GM21737 (cell line): ENCODE results near the gene PHF11.
"Not testable (repeated sequence)": the region's sequence is repeated elsewhere in the genome, so short reads cannot be mapped to it uniquely, and the experiment has no call there.

Experiments
- ATAC-seq: cut with Tn5 transposase; IDR thresholded peaks from one replicate; pipeline ENCODE4 v1.9.1; 2021; ENCODE audit warnings: mild to moderate bottlenecking, moderate library complexity; ENCODE audit not compliant: unreplicated experiment

The PHF11 gene

DNA sequence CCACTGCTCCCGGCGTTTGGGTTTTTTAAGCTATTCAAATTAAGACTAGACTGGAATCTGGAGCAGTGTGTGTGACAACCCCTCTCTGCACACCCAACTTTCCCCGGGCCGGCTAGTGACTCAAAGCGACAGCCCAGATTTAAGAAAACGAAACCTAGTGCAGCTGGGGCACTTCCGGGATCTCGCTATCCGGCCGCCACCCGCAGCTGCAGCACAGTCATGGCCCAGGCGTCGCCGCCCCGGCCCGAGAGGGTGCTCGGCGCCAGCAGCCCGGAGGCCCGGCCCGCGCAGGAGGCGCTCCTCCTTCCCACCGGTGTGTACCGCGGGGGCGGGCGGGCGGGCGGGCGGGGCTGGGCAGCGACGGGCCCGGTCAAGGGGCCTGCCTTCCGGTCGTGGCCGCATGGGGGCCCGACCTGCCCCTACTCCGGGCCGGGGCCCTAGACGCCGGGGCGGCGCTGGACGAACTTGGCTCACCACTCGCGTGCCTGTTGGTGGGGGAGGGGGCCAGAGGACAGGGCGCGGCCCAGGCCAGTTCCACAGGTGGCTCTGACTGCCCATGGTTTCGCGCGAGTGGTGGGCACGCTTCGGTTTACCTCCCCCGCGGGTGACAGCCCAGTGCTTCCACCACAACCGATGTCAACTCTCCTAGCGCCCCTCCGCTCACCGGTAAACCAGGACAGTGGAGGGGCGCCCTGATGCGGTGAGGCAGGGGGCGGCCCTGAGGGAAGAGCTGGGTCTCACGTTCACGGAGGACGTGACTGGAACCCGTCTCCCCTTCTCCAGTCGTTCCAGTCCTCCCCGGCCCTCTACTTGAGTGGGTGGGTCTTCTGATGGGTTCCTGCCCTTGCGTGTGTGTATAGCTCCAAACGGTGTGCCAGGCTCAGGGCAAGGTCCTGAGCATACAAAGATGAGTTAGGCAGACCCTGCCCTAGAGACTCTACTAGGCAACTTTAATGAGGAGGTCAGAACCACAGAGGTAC is at the start of gene PHF11:
TSS of gene PHF11 (plus strand) at position 171 of the 980 bp plus-strand sequence. CDS start at position 220, 49 bp downstream.
- peak; percentile 77 for ATAC-seq

- no peak for ATAC-seq
These were observed 49.3 kb upstream of the PHF11 start for GRCh38 chr13:49446473-49446872.

DNA sequence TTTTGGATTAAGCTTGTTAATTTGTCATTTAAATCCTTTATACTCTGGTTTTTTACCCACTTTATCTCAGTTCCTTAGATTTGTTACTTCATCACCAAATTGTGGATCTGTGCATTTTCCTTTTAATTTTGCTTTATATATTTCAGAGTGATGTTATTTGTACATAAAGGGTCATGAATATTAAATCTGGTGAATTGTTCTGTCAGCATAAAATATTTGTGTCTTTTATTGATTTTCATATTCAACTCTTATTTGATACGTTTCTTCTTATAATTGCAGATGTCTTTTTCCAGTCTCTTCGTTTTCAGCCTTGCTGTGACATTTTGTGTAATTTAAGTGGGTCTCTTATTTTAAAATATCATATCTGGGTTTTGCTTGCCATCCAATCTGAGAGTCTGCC is 47.0 kb upstream of the PHF11 start:
- no peak for ATAC-seq

GRCh38 chr13:49450105-49450819 is 45.5 kb upstream of the PHF11 start:
- ATAC-seq = no peak

DNA sequence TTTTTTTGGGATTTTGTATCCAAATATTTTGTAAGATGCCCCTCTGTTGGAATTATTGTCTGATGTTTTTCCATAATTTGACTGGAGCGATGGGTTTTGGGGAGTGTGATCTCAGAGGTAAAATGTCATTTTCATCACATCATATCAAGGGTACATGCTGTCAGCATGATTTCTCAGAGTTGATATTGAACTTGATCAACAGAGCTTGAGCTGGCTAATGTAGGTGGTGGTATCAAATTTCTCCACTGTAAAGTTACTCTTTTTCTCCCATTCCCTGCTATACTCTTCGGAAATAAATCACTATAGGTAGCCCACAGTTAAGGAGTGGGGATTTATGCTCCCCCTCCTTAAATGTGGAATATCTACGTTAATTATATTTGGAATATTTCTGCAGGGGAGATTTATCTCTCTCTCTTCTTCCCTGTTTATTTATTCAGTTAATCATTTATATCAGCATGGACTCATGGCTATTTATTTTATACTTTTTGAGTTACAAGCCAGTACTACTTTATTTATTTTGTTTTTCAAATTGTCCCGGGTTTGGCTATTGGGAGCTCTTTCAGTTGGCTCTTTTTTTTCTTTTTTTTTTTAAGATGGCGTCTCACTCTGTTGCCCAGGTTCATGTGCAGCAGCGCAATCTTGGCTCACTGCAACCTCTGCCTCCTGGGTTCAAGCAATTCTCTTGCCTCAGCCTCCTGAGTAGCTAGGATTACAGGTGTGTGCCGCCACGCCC is 42.9 kb upstream of the PHF11 start:
- no peak for ATAC-seq

GRCh38 chr13:49453465-49453864 is 42.3 kb upstream of the PHF11 start:
- no peak for ATAC-seq

DNA sequence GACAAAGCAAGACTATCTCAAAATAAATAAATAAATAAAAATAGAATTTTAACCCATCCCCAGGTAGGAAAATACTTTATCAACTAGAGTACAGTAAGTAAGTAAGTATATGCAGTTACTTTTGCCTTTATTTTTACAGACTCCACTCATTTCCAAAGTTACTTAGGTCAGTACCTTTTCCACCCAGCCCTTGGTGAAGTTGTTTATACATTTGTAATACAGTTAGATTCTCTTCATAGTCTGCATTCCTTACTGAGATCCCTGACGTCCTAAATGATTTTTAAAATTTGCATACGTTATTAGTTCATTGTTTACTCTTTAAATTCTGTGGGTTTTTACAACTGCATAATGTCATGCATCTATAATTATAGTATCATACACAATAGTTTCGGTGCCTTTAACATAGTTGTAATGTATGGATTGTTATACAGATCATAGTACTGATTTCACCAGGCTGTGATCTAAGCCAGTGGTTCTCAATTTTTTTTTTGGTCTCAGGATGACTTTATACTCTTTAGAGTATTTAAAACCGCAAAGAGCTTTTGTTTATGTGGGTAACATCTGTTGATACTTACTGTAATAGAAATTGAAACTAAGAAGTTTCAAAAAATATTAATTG is 41.3 kb upstream of the PHF11 start:
- ATAC-seq = peak; percentile 72

- peak; percentile 25 for ATAC-seq
These were observed 40.8 kb upstream of the PHF11 start for GRCh38 chr13:49455007-49455398.

DNA sequence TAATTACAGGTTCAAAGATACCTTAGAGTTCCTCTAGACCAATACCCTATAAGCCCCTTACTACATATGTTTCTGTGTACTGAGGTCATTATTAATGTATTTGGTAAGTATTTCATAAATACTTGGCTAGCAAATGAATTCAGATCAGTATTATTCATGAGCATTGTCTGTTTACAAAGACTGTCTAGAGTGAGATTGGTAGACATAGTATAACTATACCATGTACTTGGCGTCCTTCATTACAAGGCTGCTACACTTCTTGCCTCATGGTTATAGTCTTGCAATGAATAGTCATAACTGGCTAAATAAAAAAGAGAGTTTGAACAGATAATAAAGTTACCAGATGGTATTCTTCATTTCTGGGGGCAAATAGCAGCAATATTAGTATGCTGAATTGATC is 39.6 kb upstream of the PHF11 start:
- no peak for ATAC-seq

DNA sequence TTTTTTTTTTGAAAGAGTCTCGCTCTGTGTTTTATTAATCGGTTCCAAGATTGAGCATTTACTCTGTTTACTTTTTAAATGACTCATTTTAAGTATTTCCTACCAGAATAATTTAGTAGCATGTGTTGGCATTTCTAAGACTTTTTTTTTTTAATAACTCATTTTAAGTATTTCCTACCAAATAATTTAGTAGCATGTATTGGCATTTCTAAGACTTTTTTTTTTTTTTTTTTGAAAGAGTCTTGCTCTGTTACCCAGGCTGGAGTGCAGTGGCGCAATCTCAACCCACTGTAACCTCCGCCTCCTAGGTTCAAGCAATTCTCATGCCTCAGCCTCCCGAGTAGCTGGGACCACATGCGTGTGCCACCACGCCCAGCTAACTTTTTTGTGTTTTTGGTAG is 38.5 kb upstream of the PHF11 start:
- ATAC-seq = no peak

- ATAC-seq = no peak
These were observed 36.2 kb upstream of the PHF11 start for GRCh38 chr13:49459580-49459979.

DNA sequence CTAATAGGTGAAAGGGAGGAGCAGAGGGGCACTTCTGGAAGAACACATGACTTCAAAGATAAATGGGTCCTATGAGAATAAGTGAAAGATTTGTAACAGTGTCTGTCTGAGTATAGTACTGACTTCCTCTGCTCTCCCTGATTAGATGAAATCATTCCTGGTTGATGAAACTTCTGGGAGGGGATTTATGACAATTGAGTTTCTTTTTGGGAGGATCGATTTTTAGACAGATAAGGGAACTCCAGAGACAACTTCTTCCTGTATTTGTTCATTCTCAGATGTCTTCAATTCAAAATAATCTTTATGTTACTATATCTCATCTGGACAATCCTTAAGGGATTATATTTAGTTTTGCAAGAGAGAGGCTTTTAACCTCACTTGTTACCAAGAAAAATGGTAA is 31.7 kb upstream of the PHF11 start:
- no peak for ATAC-seq

DNA sequence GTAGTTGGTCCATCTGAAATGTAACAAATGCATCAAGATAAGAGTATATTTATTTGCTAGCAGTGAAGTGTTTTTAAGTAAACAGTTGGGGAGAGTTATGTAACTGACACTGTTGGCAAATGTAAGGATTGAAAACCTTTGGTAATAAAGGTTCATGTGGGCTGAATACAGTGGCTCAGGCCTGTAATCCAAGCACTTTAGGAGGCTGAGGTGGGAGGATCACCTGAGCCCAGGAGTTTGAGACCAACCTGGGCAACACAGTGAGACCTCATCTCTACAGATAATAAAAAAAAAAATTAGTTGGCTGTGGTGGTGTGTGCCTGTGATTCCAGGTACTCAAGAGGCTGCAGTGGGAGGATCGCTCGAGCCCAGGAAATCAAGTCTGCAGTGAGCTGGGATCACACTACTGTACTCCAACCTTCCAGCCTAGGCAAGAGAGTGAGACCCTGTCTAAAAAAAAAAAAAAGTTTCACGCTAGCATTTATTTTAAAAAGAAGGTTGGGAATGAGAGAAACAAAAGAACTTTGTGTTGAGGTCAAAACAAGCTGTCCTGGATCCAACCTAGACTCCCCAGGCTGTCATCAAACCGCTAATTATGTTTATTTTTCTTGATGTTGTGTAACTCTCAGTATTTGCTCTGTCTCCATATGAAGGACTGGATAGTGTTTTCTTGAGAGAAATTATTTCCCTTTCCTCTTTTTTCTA is 31.0 kb upstream of the PHF11 start:
- ATAC-seq = no peak

DNA sequence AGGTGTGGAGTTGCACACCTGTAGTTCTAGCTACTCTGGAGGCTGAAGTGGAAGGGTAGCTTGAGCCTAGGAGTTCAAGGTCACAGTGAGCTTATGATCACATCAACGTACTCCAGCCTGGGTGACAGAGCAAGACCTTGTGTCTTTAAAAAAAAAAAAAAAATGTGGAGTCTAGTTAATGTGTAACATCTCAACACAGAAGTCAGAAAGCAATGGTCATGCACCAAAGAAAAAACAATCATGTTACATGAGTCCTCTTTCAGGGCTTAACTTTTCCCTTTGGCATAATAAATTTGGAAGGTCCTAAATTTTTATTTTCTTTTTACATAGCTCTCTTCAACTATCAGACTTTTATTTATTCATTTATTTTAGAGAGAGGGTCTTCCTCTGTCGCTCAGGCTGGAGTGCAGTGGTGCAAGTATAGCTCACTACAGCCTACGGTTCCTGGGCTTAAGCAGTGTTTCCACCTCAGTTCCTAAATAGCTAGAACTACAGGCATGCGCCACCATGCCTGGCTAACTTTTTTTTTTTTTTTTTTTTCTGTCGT is 29.4 kb upstream of the PHF11 start:
- no peak for ATAC-seq

GRCh38 chr13:49472186-49472585 is 23.6 kb upstream of the PHF11 start:
- ATAC-seq = no peak

- no peak for ATAC-seq
These were observed 19.2 kb upstream of the PHF11 start for GRCh38 chr13:49476529-49476928.

GRCh38 chr13:49481788-49482187 is 14.0 kb upstream of the PHF11 start:
- ATAC-seq = no peak

DNA sequence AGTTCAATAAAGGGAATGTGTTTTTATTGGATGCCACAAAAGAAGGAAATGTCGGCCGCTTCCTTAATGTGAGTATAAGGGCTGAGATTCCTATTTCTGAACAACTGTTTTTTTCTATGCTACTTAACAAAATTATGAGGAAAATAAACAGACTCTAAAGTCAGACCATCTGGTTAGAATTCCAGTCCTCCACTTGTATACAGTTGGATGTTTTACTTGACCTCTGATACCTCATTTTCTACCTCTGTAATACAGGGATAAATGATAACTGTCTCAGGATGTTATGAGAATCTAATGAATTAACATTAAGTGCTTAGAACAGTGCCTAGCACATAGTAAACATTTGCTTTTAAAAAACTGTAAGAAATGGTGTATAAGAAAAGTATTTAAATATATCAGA is 7.2 kb upstream of the PHF11 start:
- no peak for ATAC-seq

- ATAC-seq = no peak
These were observed 1.1 kb upstream of the PHF11 start for GRCh38 chr13:49494645-49495044.

DNA sequence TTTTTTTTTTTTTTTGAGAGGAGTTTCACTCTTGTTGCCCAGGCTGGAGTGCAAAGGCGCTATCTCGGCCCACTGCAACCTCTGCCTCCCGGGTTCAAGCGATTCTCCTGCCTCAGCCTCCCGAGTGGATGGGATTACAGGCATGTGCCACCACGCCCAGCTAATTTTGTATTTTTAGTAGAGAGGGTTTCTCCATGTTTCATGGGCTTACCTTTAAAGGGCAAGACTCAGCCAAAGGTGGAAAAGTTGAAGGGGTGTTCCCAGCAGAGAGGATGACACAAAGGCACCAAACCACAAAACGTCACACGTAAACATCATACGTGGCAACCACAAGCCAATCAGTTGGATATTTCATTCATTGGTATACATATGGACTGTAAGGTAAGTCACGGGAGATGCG is 1.1 kb downstream of the PHF11 start:
- ATAC-seq = not testable (repeated sequence)
